NCI-H82 treated with DMSO at 0.1 percent for 48 hours (cell line): ENCODE measurements around the gene ZNF420.

Experiments
- DNase-seq: peaks from one replicate; lab custom pipeline; 2025; ENCODE audit not compliant: unreplicated experiment; lab: John Stamatoyannopoulos, UW

Gene ZNF420

GRCh38 chr19:37136111-37136510, 57.9 kb downstream of the ZNF420 start:
- no peak for DNase-seq

DNA sequence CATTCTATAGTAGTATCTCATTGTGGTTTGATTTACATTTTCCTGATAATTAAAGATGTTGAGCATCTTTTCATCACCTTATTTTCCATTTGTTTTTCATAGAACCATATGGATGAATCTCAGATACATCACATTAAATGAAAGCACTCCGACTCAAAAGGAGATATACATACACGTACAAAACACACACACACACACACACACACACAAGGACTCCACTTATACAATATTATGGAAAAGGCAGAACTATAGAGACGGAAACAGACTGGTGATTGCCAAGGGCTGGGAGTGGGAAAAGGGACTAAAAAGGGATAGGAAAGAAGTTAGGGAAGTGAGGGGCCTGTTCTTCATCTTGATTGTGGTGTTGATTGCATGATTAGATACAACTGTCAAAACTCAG, 70.0 kb downstream of the ZNF420 start:
- DNase-seq, result no peak

DNA sequence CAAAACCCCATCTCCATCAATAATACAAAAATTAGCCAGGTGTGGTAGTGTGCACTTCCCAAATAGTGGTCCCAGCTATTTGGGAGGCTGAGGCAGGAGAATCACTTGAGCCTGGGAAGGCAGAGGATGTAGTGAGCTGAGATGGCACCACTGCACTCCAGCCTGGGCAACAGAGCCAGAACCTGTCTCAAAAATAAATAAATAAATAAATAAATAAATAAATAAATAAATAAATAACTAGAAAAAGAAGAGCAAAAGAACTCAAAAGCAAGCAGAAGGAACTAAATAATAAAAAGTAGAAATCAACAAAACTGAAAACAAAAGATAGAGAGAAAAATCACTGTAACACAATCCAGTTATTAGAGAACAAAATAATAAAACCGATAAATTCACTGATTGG, 81.9 kb downstream of the ZNF420 start:
- DNase-seq, result no peak

GRCh38 chr19:37165635-37166034, 87.4 kb downstream of the ZNF420 start:
- no peak for DNase-seq

DNA sequence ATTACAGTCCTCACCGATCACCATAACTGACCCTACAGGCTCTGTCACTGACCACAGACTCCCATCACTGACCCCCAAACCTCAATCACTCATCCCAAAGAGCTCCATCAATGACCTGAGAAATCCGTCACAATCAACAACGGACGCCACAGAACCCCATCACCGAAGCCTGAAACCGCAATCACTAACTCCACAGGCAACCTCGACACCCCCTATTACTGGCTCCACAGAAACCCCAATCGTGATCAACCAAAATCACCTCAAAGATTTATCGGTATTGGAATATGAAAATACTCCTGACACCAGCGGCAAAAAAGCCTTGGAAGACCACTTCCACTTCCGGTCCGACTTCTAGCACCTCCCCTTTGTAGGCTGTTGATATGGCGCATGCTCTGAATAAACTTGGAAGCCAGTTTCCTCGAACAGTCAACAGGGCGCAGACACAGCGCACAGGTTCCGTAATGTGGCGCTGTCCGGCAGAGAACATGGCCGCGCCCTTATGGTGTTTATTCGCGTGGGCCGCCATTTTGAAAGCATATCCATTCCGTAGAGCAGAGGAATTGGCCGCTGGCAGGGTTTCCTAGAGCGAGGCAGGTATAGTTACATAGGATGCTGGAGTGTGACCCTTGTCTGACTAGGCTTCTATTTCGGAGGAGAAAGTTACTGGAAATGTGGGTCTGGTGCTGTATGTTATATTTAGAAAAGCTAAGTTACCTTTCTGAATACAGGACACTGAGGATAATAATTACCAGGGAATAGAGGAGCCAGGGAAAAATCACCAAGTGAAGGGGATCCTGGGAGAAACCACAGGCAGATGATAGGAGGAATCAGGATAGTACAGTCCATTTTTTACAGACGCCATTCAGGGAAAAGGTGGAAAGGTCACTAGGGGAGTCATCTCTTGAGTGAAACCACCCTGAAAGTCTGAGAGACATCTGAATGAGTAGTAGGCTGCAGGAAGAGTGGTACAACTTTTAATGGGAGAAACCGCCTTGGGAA, 94.4 kb downstream of the ZNF420 start, which contains the start of gene ZNF585A:
TSS of gene ZNF585A (minus strand) at position 328 of the 999 bp plus-strand sequence. CDS start 2,785 bp downstream, outside the sequence.
- peak; percentile 97 for DNase-seq
